GM18526 (cell line): Measurements from ENCODE around the gene CSMD2.

Experiments
- POLR2A ChIP-seq: IDR thresholded peaks from 3 replicates; pipeline ENCODE4 v1.6.1; 2011; ENCODE audit not compliant: insufficient read length; ENCODE audit errors: extremely low read depth

CSMD2 gene

DNA sequence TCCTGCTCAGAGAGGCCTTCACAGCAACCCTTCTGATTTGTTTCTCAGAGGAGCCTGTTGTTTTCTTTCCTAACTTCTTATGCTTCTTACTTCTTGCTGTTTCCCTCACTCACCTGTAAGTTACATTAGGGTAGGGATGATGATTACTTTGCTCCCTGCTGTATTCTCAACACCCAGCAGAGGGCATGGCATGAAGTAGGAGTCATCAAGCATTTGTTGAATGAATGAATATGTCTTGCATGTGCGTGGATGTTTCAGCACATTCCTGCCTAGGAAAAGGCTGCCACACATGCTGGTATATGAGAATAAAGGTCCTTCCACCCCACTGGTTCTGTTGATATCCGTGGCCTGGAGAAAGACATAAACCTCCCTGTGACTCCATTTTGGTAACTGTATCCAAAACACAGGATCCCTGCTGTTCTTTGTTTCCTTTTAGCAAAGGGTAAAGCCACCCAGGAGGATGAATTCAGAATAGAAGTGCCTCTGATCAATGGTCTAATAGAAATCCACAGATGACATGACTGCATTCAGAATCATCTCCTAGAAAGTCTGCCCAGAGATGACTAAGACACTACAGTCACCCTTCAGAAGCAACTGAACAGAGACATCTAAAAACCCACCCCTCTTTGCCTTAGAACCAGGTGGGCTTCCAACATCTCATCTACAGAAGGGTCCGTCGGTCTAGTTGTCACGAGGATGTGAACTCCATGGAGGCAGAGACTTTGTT is 523.8 kb downstream of the CSMD2 start:
- no peak for TF ChIP-seq POLR2A

DNA sequence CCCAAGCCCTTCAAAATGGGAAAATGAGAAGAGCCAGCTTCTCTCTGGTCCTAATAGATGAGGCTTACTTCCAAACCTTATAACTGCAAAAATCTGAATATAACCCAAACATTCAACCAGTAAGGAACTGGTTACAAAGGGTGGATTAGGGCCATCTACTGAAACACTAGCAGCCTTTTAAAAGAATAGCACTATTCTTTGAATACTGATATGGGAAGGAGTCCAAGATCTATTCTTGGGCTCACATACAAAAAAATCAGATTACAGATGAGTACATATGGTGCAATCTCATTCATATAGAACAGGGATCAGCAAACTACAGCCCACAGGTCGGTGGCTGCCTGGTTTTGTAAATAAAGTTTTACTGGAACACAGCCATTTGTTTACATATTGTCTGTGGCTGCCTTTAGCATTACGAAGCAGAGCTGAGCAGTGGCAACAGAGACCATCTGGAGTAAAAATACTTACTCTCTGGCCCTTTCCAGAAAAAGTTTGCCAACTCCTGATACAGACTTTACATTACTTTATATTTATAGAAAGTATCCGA is 524.8 kb downstream of the CSMD2 start:
- no peak for TF ChIP-seq POLR2A

DNA sequence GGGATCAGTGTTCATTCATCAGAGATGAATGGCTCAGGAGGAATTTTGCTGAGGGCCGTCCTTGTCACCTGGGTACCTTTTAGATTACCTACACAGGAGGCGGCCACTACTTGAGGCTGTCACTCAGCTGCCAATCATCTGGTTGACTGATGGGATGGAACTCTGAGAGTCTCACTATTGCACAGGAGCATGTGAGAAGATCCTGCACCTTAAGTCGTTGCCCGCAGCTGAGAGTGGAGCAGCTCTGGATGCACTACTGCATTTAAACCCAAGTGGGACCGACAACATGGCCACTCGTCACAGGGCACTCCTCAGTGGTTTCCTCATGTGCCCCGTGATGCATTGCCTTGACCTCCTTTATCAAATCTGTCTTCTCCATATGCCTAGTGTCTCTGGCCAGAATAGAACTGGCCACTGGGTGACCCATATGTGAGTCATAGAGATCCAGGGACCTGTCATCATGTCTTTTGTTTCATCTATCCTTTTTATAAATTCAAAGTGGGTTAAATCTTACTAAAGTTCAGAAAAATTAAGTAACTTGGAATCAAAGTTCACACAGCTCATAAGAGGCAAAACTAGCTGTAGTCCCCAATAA is 527.1 kb downstream of the CSMD2 start:
- no peak for TF ChIP-seq POLR2A

DNA sequence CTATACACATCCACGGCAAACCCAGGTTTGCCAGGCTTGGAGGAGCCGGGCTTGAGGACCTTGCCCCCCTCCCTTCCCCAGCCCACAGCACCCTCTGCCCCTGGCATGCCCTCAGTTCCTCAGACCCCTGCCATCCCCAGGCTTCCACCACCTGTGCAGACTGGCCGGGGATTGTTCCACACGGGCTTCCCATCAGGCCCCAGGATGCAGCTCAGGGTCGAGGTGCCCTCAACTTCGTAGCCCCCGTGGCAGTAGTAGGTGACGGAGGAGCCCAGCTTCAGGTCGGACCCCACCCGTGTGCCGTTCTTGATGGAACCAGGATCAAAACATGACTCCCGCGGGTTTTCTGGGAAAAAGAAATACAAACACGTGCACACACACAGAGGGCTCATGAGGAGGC is 528.8 kb downstream of the CSMD2 start:
- TF ChIP-seq POLR2A: no peak

DNA sequence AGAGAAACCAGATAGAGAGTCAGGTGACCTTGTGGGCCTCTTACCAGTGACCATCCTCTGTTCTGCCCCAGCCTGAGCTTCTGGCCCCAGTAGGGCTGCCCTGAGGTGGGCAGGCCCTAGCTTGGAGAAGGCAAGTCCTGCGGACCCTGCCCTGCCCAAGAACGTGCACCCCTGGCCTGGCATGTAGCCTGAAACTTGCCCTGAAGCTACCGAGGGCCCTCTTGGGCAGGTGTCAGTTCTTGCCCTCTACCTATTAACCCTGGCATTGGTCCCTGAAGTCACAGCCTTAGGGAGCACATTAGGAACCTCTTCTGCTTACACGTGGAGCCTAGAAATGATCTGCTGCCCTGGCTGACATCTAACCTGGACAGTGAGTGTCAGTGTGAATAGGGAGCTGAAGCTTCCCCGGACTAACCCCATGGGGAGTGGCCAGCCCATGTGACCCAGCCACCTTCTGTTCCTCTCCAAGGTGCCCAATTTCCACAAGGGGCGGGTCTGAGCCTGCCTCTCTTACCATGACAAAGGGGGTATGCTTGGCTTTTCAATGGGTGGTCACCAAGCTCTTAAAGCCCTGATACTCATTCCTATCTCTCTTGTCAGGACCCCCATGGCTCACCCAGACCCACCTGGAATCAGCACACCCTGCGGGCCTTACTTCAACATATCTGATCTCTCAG is 529.6 kb downstream of the CSMD2 start:
- TF ChIP-seq POLR2A: no peak

DNA sequence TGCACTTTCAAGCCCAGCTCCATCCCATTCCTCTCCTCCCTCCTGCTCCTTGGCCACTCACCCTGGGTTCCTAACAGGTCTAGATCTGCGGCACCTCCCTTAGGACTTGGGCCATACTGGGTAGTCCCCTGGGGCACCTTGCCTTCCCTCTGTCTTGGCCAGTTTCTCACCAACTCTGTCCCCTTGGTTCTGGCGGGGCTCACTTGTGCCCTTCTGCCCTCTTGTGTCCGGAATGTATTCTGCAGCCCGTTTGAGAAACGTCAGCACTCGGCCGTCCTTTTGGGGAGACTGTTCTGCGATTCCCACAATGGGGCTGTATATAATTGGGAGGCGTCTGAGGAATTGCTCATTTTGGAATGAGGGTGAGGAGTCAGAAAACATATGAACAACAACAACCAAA is 530.2 kb downstream of the CSMD2 start:
- no peak for TF ChIP-seq POLR2A

DNA sequence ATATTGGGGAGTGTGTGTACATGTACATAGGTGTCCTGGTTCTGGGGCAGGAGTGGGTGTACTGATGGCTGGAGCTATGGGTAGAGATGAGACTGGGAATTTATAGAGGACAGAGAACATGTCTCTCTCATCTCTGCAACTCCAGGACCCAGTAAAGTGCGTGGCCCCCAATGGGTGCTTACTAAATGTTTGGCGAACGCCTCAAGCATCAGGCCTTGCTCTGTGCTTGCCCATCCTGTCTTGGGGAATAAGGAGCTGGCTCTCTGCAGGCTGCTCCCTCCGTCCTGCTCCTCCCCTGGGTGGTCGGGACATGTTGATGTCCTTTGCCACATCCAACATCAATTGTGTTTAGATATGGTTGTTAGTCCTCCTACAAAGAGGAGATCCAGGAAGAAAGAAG is 530.9 kb downstream of the CSMD2 start:
- no peak for TF ChIP-seq POLR2A

DNA sequence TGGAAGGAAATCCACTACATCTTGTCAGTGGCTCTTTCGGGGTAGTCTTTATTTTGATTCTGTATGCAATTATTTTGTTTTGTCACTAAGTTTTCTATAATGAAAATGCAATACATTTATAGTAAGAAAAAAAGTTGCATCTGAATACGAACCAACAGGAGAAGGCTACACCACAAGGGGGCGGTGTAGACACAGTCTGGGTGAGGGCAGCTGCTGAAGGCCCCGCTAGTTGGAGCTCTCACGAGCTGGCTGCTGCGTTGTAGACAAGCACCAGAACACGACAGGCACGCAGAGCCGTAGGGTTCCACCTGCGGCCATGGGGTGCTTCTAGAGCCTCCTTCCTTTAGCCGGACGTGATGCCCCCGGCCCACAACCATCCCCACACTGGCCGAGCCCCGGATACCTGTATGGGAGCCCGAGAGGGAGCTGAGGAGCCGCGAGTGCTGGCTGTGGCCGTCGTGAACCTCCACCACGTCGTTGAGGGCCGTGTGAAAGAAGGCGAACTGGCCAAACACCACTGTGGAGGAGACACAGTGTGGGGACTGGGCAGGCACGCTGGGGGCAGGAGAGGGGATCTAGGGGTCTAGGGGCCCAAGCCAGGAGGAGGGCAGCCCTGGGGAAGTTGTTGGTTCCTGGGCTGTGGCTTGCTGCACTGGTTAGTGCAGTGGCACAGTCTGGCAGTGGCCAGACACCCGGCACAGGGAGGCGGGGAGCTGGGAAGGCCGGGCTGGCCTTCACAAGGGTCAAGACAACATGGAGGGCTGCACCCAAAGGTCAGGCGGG is 531.8 kb downstream of the CSMD2 start:
- TF ChIP-seq POLR2A: no peak

DNA sequence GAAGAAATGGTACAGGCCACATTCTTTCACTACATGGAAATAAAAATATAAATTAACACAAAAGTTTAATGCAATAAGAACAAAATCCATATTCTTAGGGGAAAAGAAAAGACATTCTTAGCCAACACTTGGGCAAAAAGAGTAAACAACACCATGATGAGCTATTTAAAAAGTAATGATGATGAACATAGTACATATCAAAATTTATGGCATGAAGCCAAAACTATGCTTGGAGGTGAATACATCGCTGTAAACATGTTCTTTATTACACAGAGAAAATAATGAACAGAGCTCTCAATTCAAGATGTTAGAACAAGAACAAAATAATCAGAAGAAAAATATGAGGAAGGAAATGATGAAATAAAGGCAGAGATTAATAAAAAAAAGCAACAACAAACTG is 534.3 kb downstream of the CSMD2 start:
- no peak for TF ChIP-seq POLR2A

DNA sequence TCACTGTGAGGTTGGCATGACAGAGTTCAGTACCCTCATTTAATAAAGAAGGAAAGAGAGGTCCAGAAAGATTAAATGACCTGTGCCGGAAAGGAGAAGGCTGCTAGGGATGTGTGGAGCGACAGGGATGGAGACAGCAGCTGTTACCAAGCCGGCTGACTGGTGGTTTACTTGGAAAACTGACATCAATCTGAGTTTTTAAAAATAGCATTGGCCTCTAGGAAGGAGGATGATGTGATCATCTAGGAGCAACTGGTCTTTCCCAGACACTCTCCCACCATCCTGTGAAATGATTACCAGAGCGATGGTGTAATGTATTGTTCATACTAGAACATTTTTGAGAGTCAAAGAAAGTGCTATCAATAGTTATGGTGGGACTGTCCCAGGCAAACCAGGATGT is 538.2 kb downstream of the CSMD2 start:
- TF ChIP-seq POLR2A: no peak

DNA sequence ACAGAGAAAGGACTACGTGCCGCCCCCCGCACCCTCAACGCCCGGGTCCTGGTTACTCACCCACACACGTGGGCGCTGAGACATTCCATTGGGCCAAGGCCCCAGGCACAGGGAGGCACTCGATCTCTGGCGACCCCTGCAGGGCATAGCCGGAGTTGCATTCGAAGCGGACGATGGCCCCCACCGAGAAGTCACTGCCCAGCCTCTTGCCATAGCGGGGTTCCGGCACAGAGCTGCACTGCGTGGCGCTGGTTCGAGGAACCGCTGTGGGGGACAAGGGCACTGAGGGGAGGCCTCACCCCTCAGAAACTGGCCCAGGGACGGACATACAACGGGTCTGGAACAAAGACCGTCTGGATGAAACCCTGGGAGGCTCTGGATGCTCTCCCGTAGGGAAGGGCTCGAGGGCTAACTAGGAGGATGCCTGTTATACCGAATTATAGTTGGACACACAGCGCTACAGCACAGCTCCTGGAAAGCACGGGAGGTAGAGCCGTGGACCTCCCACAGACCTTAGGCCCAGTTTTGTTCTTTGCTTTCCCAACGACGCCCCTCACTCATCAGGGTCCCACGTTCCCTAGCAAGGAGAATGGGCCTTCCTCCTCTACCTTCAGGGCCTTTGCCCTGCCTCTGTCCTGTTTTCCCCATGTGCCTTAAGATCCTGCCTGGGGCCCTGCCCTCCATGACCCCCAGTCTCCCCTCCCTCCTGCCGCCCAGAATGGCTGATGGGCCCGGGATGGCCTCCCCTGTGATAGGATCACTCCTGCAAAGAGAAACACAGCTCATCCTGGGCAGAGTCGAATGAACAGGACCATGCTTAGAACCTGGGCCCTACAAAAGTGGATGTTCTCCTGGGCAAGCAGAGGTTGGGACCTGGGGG is 539.8 kb downstream of the CSMD2 start:
- TF ChIP-seq POLR2A: no peak

DNA sequence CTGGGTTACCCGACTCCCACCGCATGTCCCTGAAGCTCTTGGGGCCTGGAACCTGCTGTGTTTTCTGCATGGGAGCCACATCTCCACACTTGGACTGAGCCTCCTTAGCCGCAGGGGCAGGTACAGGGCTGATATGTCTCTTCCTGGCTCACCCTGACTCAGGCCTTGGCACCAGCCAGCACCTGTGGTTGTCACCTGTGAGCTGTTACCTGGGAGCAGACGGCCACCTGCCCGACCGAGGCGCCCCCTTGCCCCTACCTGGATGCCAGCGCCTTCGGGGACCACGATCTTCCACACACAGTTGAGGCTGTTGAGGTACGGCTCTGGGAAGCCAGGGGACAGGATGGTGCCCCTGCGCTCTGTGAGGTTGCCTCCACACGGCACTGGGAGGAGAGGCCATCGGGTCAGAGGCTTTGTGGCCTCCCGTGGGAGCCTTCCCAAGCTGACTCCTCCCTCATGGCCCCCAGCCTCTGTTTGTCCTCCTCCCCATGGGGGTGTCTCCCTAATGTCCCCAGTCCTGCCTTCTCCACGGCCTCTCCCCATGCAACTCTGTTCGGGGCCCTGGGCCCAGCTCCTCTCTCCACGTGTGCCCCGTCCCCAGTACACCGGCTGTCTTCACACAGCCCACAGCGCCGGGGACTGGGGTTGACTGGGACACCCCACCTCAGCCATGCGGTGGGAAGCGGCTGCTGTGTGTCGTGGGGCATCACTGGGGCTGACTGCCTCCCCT is 540.6 kb downstream of the CSMD2 start:
- TF ChIP-seq POLR2A: no peak

DNA sequence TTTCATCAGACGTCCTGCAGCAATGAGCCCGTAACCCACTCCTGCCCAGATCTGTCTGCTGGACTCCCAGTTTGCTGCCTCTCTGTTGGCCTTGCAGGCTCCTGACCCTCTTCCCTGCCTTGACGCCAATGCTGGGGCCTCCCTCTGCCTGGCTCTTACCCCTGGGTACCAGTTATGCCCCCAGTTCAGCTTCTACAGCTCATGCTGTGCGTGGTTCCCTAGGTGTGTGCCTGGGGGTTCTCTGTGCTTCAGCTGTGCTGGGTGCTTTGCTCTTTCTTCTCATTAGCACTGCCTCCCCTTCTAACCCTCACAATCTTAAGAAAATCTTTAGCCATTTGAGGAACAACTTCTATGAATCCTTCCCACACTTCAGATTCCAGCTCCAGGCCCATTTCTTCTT is 541.2 kb downstream of the CSMD2 start:
- TF ChIP-seq POLR2A: no peak

DNA sequence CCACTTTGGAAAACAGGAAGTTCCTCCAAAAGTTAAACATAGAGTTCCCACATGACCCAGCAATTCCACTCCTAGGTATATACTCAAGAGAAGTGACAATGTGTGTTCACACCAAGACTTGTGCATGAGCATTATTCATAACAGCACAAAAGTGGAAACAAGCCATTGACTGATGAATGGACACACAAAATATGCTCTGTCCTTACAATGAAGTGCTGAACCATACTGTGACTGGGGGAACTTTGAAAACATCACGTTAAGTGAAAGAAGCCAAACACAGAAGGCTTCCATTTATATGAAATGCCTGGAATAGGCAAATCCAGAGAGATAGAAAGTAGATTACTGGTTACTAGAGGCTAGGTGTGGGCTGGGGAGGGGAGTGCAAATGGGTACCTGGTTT is 542.3 kb downstream of the CSMD2 start:
- no peak for TF ChIP-seq POLR2A
